ENCODE measurements around the gene H6PD. TPM values are rescaled to one million over a fixed set of nuclear protein-coding genes. Genes with fewer than 3 reads are reported as not detected.

The H6PD gene
- total and polyA plus RNA-seq, 4 donors = 28.9 to 134 (median 56.8) TPM

GRCh38 chr1:9278585-9279153 lies 44.1 kb downstream of the H6PD start:
- Histone ChIP-seq H3K36me3 (ENCODE audit: control insufficient read depth in 4 of 4, insufficient read depth in 3 of 4, low read depth in 1 of 4, low read length in 3 of 4) (no peaks in the 10 kb centered on the region), H3K27ac (ENCODE audit: low read depth in 1 of 2, low read length in 2 of 2) (no peak overlapping the region), H3K4me3 (ENCODE audit: low read depth in 1 of 3, low read length in 3 of 3) (no peak overlapping the region), H3K27me3 (ENCODE audit: control insufficient read depth in 4 of 4, insufficient read depth in 4 of 4, low read length in 3 of 4) (no peaks in the 10 kb centered on the region), H3K9me3 (ENCODE audit: control insufficient read depth in 4 of 4, low read length in 3 of 4) (no peaks in the 10 kb centered on the region), H3K9ac (ENCODE audit: low read depth in 1 of 2, low read length in 2 of 2) (no peak overlapping the region), H3K4me1 (ENCODE audit: control insufficient read depth in 4 of 4, insufficient read depth in 4 of 4, low read length in 3 of 4) (no peaks in the 10 kb centered on the region)
- TF ChIP-seq ZBTB33 (IDR thresholded peaks at IDR 0.05) = no peak
- WGBS = 83% methylated on average over 10 of the region's 10 CpGs
- DNase-seq (ENCODE audit: low spot score) = no peak

- no peaks in the 10 kb centered on the region for H3K36me3 ChIP-seq (ENCODE audit: control insufficient read depth in 4 of 4, insufficient read depth in 3 of 4, low read depth in 1 of 4, low read length in 3 of 4)
- no peaks in the 10 kb centered on the region for H3K9me3 ChIP-seq (ENCODE audit: control insufficient read depth in 4 of 4, low read length in 3 of 4)
- no peak for DNase-seq (ENCODE audit: low spot score)
- TF ChIP-seq GABPA (IDR thresholded peaks at IDR 0.05 in 1 of 2, conservative IDR thresholded peaks at IDR 0.05 in 1 of 2) (no peak), RAD21 (IDR thresholded peaks at IDR 0.05) (no peak), EGR1 (IDR thresholded peaks at IDR 0.05; ENCODE audit: low read depth in 2 of 2) (no peak), JUND (IDR thresholded peaks at IDR 0.05) (no peak)
- no peaks in the 10 kb centered on the region for H3K4me1 ChIP-seq (ENCODE audit: control insufficient read depth in 4 of 4, insufficient read depth in 4 of 4, low read length in 3 of 4)
- no peak overlapping the region for H3K4me3 ChIP-seq (ENCODE audit: low read depth in 1 of 3, low read length in 3 of 3)
- WGBS = 63% methylated on average over 23 of the region's 23 CpGs
- no peak overlapping the region for H3K9ac ChIP-seq (ENCODE audit: low read depth in 1 of 2, low read length in 2 of 2)
- H3K27me3 ChIP-seq (ENCODE audit: control insufficient read depth in 4 of 4, insufficient read depth in 4 of 4, low read length in 3 of 4) = no peaks in the 10 kb centered on the region
- no peak overlapping the region for H3K27ac ChIP-seq (ENCODE audit: low read depth in 1 of 2, low read length in 2 of 2)
Observed at GRCh38 chr1:9279172-9279840, 44.7 kb downstream of the H6PD start.

- Histone ChIP-seq H3K4me3 (ENCODE audit: low read depth in 1 of 3, low read length in 3 of 3) (no peak overlapping the region), H3K4me1 (ENCODE audit: control insufficient read depth in 4 of 4, insufficient read depth in 4 of 4, low read length in 3 of 4) (no peaks in the 10 kb centered on the region), H3K27me3 (ENCODE audit: control insufficient read depth in 4 of 4, insufficient read depth in 4 of 4, low read length in 3 of 4) (no peaks in the 10 kb centered on the region), H3K9me3 (ENCODE audit: control insufficient read depth in 4 of 4, low read length in 3 of 4) (no peaks in the 10 kb centered on the region), H3K27ac (ENCODE audit: low read depth in 1 of 2, low read length in 2 of 2) (no peak overlapping the region), H3K9ac (ENCODE audit: low read depth in 1 of 2, low read length in 2 of 2) (no peak overlapping the region), H3K36me3 (ENCODE audit: control insufficient read depth in 4 of 4, insufficient read depth in 3 of 4, low read depth in 1 of 4, low read length in 3 of 4) (no peaks in the 10 kb centered on the region)
- DNase-seq (ENCODE audit: low spot score) = no peak
- 30% methylated on average over 36 of the region's 36 CpGs for WGBS
- no peak for TF ChIP-seq NR2F2 (IDR thresholded peaks at IDR 0.05)
- no peak for TF ChIP-seq ATF3 (IDR thresholded peaks at IDR 0.05)
- TF ChIP-seq HNF4G (IDR thresholded peaks at IDR 0.05) = no peak
- no peak for TF ChIP-seq FOXA1 (IDR thresholded peaks at IDR 0.05)
- no peak for TF ChIP-seq CTCF (IDR thresholded peaks at IDR 0.05; ENCODE audit: low read depth, low read length, missing input control)
- TF ChIP-seq EGR1 (IDR thresholded peaks at IDR 0.05; ENCODE audit: low read depth in 2 of 2) = no peak
- no peak for TF ChIP-seq GABPA (IDR thresholded peaks at IDR 0.05 in 1 of 2, conservative IDR thresholded peaks at IDR 0.05 in 1 of 2)
- TF ChIP-seq REST (IDR thresholded peaks at IDR 0.05) = no peak
- TF ChIP-seq SP1 (IDR thresholded peaks at IDR 0.05) = no peak
- no peak for TF ChIP-seq FOXA2 (IDR thresholded peaks at IDR 0.05)
- TF ChIP-seq MAX (IDR thresholded peaks at IDR 0.05) = no peak
- TF ChIP-seq YY1 (IDR thresholded peaks at IDR 0.05) = no peak
- no peak for TF ChIP-seq TAF1 (conservative IDR thresholded peaks at IDR 0.05)
- no peak for TF ChIP-seq HNF4A (conservative IDR thresholded peaks at IDR 0.05)
- TF ChIP-seq RXRA (IDR thresholded peaks at IDR 0.05) = no peak
- TF ChIP-seq RAD21 (IDR thresholded peaks at IDR 0.05) = no peak
Observed at GRCh38 chr1:9280015-9280860, 45.7 kb downstream of the H6PD start.

Measured in liver (tissue), 9 donors.